NCI-H2029 treated with DMSO at 0.1 percent for 48 hours (cell line): ENCODE results near the gene GEMIN5.
A peak's percentile ranks its signal among the peaks of the same experiment; 100 is the strongest.

Experiments used
- DNase-seq: peaks from one replicate; lab custom pipeline; 2025; lab: John Stamatoyannopoulos, UW

Gene GEMIN5

DNA sequence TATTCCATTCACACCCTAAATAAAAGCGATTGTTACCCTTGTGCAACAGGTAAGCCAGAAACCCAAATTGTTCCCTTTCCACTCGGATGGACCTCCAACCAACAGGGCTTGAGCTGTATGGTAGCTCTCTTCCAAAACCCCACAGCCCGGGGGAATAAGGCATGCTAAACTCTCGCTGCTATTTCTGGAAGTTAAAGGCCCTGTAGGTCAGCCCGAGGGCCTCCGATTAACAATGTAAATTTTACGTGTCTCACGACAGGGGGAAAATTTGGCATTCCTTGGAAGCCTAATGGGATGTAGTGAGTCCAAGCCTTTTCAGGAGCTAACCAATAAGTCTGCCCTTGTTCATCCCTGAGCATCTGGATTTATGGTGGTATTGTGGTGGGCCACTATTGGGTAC lies 53.6 kb downstream of the GEMIN5 start:
- DNase-seq, result no peak

DNA sequence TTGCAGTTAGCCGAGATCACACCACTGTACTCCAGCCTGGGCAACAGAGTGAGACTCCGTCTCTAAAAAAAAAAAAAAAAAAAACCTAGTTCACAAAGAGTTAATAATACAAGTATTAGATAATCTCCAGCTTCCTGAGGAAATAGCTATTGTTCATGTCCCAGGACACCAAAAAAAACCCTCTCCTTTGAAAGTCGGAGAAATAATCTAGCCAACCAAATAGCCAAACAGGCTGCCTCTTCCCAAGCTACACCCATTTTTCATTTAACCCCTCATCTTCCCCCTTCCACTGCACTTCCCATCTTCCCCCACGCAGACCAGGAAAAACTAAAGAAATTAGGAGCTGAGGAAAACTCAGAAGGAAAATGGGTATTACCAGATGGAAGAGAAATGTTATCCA lies 56.0 kb downstream of the GEMIN5 start:
- DNase-seq, result no peak

DNA sequence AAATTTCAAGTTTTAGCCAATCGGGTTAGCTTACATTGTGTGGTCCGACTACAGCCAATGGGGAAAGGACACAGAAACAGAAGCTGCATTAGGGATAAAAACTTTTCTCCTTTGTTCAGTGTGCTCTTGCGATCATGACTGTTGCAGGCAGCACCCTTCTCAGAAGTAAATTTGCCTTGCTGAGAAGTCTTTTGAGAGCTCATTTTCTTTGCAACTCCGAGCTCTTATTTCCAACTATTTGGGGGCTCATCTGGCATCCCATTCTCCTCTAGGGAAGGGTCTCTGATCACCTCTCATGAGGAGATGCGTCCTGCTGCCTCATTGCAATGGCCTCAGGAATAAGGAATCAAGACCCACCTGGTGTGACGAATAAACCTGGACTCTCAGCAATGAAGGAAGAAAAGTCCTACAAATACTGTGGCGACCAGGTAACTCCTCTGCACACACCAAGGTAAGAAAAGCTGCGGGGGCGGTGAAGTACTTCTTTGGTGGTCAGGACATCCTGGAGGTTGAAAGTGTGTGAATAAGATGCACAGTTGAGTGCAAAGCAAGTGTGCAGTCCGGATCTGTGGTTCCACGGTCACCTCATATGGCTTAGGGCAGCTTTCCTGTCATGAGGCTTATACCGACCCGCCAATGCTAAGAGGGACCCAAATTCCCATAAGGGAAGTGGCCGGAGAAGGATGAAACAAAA lies 59.2 kb downstream of the GEMIN5 start:
- DNase-seq, result no peak

DNA sequence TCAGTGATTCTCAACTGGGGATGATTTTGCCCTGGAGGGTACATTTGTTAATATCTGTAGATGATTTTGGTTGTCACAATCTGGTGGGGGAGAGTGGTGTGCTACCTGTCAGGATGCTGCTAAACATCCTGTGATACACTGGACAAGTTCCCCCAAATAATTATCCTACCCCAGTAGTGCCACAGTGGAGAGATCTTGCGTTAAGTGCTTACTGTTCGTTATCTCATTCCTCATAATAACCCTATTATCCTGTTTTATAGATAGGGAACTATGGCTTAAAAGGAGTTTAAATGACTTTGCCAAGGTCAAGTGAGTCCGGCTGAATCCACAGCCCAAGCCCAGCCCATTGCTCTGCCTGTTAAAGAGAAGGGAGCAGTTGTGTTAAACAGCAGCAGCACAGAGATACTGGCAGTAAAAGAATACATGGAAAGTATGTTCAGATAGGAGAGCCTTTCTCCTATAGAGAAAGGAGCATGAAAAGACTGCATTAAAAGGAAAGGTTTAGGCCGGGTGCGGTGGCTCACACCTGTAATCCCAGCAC lies 64.2 kb downstream of the GEMIN5 start:
- DNase-seq, result no peak

DNA sequence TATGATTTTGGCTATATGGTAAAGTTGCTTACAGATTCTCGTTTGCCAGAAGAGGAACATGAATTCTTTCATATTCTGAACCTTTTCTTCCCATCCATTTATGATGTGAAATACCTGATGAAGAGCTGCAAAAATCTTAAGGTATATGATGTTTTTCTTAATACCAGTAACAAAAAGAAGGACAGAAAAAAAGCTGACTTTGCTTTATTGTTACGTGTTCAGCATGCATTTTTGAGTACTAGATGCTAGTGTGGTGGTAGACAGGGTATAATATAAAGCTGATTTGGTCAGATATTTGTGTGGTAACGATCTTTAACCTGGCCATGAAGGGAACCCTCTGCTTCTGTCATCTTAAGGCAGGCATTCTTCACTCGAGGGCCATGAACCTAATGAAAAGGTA lies 66.3 kb downstream of the GEMIN5 start:
- DNase-seq, result no peak

DNA sequence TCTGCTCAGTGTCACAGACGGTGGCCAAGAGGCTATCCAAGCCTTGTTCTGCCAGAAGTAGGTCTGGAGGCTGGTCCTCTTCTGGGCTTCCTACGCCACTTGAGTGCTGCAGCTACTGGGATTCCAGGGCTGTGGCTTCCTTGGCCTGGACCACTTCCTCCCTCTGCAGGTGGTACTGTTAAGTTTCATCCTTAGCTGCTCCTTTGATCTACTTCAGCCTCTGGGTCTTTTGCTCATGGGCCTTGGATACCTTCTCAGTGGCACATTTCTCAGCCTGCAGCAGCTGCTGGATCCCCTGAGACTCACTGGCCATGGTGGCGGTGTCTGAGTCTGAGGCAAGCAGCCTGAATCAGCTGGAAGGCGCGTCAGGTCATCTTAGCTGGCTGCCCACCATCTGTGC lies 69.3 kb downstream of the GEMIN5 start:
- no peak for DNase-seq

DNA sequence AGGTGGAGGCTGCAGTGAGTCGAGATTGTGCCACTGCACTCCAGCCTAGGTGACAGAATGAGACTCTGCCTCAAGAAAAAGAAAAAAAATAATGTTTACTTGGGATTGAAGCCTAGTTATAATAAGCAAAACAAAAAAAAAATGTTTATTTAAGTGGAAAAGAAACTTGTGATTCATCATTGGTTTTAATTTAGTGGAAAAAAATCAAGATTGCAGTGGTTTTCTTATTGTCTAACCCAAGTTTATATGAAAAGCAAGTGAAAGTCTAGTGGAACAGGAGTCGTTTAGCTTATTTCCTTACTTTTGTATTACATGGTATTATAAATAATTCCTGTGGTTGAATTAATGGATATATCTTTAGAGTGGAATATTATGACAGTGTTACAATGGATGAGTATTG lies 71.2 kb downstream of the GEMIN5 start:
- DNase-seq, result no peak

DNA sequence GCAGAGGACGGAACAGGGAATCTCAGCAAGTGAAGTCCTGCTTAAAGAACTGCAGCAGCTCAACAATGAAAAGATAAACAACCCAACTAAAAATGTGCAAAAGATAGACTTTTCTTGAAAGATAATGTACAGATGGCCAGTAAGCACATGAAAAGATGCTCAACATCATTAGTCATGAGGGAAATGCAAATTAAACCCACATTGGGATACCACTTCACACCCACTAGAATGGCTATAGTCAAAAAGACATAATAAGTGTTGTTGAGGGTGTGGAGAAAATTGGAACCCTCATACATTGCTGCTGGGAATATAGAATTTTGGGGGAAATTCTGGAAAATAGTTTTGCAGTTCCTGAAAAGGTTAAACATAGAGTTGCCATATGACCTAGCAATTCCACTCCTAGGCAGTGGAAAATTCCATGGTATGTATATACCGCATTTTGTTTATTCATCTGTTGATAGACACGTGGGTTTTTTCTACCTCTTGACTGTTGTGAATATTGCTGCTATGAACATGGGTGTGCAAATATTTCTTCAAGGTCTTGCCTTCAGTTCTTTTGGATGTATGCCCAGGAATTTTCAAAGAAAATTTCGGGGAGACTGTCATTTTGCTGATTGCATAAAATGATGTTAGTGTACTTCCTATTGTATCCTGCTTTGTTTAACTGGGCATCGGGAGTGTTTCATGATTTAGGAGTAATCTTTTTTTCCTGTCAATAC lies 72.4 kb downstream of the GEMIN5 start:
- no peak for DNase-seq

DNA sequence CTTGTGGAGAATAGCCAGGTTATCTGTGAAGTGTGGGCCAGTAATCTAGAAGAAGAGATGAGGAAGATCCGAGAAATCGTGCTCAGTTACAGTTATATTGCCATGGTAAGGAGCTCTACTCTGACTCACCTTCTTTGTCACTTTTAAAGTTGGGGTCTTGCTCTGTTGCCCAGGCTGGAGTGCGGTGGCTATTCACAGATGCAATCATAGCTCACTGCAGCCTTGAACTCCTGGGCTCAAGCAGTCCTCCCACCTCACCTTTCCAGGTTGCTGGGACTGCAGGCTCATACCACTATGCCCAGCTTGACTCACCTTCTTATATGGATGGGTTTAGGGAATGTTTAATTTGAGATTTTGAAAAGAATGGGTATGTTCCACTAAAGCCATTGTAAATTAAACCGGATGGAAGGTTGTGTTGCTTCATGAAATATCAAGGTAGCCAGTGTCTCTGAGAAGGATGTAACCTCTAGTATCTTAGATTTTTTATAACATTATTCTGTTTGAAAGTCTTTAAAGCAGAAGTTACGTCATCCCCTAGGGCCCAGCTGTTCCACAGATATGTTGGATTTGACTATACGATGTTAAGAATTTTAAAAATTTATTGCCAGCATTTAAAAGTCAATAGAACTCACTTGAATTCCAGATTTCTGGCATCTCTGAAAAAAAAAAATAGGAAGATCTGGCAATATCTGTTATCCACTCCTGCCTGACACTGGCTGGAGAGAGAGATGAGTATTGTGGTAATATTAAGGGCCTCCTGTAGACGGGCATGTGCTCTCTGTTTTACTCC lies 74.5 kb downstream of the GEMIN5 start:
- DNase-seq, result no peak

DNA sequence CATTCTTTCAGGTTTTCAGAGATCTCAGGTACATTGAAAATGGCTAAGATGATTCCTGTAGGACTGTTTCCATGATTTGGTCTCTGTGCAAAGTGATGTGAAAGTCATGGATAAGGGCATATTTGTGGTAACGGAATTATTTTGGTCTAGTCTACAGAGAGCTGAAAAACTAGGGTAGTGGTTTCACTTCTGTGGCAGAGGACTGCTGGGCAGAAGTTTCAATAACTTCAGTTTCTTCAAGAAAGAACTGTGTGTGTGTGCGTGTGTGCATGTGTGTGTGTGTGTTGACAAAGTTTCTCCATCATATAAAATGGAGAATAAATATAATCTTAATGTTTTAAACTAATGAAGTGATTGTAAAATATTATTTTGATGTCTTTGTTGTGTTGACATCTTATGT lies 75.2 kb downstream of the GEMIN5 start:
- DNase-seq, result no peak

DNA sequence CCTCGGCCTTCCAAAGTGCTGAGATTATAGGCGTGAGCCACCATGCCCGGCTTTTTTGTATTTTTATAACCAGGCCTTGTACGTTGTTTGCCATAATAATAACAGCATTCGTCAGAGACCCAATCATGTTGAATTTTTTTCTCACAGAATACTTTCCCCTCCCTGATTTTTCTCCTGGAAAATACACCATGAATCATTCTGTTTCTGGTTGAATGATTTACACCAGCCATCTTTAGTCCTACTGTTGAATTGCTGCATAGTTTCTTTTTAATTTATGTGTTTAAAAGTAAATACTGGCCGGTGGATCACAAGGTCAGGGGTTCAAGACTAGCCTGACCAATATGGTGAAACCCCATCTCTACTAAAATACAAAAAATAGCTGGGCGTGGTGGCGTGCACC lies 76.1 kb downstream of the GEMIN5 start:
- no peak for DNase-seq

DNA sequence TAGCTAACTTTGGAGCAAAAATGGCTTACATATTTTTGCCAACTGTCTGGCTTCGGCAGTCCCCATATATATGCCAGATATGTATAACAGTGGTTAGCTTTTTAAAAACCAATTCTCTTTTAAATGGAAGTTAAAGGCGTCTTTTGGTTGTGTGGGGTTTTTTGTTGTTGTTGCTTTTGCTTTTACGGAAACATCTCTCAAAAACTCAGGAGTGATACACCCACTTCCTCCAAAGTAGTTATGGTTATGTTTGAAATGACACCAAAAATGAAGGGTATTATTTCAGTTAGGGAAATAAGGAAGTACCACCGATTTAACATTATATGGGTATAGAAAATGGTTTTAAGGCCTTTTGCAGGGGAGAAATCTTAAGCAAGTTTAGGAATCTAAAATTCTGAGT lies 77.2 kb downstream of the GEMIN5 start:
- no peak for DNase-seq

DNA sequence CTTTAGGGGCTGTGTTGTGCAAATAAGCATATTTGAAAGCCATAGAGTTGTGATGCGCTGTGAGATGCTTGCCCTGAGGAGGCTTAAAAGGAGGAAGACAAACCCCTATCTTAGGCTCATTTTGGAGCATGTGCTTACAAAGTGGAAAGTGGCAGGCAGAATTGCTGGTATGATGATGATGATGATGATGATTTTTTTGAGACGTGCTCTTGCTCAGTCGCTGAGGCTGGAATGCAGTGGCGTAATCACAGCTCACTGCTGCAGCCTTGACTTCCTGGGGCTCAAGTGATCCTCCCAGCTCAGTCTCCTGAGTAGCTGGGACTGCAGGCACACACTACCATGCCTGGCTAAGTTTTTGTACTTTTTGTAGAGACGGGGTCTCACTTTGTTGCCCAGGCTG lies 77.9 kb downstream of the GEMIN5 start:
- no peak for DNase-seq

DNA sequence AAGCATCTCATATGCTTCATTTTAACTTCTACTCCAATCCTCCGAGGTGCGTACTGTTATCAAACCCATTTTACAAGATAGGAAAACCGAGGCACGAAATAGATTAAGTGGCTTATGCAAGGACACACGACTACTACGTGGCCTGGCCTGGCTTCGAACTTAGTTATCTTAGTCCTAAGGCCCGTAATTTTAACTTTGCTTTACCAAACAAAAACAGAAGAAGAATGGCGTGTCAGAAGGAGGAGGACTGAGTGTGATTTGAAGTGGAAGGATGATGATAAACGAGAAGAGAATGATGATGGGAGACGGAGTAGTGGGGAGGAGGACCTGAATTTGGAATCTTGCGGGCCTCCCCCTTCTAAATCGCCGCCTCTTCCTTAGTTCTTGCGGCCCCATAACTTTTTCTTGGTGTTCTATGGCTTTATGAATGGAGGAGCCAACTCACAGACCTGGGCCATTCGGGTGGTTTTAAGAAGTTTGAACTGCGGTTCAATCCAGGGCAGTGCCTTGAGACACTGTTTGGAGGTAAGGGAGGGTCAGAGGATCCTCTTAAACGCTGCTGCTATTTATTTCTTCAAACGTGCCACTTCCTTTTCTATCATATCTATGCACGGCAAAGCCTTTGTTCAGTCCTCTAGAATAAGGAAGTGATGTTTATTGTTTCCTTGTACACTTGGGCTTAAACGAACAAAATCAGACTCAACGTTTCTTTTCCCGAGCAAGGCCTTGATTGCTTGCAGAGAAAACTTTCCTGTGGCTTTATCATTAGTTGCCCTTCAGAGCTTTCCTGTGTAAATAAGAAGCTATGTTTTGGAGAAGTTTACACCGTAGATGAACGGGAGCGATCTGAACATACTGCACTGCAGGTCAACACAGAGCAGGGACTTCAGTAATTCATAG lies 78.8 kb downstream of the GEMIN5 start:
- DNase-seq, result peak; percentile 20

DNA sequence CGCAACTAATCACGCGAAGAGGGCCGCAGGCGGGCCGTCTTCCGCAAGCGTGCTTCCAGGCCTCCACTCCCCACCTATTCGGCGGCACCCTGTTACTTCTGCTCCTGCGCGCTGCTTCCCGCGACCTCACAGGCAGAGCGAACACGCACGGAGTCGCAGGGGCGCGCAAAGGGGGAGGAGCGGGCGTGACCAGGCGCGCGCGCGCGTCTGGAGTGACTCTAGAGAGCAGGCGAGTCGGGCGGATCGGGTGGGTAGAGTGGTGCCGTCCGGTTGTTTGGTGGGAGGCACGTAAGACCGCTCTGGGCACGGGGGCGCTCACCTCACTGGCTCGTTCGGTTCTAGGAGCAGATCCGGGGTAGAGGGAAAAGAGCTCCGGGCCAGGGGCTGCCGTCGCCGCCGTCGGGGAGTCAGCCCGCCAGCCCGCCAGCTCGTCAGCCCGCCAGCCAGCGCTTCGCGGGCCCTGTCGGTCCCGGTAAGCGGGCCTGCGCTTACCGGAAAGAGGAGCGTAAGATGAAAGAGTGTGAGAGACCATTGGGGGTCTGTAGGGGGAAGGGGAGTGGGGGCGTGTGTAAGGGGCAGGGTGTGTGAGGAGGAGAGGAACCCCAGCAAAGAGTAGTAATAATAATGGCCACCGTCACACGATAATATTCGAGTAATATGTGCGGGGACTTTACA lies 79.6 kb downstream of the GEMIN5 start, which contains the start of gene CNOT8:
Gene CNOT8, plus strand, starts transcription at position 331 of the 675 bp plus-strand sequence. CDS start 4,652 bp downstream, outside the sequence.
- DNase-seq, result peak; percentile 92

DNA sequence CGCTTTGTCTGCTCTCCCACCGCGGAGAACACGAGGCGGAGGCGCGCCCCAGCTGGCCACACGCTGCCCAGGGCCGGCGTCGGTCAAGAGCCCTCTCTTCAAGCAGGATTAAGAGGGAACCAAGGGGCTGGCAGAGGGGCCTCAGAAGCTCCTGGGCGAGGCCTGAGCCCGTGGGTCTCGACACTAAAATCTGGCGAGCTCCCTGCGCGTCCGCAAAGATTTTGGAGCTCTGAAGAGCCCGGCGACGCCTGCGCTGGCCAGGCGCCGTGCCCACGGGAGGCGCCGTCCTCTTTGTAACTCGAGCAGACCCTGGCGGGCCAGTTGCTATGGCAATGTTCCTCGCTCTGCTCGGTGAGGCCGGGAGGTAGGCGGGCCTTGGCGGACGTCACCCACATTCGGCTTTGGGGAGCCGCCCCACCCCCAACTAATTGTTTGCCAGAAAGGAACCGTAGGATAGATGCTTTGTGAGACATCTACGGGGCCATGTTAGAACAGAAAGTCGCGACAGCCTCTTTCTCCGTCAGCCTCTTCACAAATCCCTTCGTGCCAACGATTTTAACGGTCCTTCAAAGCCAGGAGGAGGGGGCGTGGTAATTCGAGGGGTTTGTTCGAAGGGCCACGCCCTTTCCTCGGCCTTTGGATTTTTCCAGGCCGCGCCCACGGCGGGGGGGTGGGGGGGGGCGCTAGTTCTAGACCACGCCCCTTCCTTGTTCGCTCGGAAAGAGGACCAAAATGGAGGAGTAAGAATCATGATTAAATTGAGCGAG lies 80.3 kb downstream of the GEMIN5 start:
- DNase-seq, result peak; percentile 96

DNA sequence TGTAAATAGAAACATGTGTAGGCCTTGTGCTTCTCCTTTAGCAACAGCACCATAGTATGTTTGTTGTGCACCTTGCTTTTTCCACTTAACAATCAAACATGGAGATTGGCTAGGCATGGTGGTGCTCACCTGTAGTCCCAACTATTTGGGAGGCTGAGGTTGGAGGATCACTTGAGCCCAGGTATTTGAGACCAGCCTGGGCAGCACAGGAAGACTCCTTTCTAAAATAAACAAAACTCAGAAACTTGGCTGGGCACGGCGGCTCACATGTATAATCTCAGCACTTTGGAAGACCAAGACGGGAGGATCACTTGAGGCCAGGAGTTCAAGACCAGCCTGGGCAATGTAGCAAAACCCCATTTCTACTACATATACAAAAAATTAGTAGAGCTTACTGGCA lies 86.7 kb downstream of the GEMIN5 start:
- no peak for DNase-seq

DNA sequence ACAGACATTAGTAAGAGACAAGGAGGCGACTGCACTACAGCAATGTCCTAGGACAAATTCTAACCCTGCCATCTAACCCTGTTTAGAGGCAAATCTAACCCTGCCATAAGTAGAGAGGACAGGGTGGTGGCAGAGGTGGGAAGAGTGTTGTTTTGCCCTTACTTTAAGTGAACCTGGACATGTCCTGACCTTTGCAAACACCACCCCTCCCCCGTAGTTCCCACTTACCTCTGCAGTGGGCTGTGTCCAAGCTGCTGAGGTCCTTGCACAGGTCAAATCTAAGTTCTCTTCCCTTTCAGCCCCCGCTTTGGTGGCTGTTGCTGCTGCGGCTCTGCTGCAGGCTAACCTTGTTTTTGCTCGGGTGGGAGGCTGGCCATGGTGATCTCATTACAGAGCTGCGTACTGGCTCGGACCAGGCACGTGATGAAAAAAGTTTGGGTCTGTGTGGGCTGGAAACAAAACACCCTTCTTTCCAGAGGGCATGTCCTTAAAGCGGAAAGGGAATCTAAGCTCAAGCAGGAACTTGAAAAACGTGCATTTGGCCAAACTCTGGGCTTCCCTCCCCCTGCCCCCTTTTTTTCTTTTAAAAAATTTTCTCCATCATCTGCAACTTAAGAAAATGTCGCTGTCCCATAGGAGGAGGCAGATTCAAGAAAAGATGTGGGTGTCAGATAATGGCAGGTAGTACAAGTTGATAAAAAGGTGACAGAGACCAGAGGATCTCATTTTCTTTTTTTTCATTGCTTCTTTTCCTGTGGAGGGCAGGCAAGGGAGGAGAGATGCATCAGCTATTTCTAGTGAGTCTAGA lies 87.6 kb downstream of the GEMIN5 start, which contains the start of gene FAXDC2:
Gene FAXDC2, minus strand, starts transcription at position 349 of the 808 bp plus-strand sequence. CDS start 12,425 bp downstream, outside the sequence.
- no peak for DNase-seq

DNA sequence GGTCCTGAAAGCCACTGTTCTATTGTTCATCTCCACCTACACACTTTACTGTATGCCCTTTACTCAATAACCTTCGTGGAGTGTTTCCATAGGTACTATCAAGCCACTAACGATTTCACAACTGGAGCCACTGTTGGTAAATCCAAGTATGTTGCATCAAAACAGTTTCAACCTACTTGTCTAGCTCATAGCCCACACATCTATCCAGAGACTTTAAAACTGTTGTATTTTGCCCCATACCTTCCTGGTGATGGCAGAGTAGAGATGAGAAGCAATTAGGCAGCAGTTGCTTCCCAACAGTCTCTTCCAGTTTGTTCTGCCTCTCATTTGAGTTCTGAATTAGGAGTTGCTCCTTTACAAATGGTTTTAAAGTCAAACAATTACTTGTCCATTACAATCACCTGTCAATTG lies 88.2 kb downstream of the GEMIN5 start:
- no peak for DNase-seq
